GM19025 (cell line): Measurements from ENCODE around the gene MRPL3.

Experiments used
- ATAC-seq: cut with Tn5 transposase; IDR thresholded peaks from one replicate; pipeline ENCODE4 v1.9.1; 2021; ENCODE audit warnings: mild to moderate bottlenecking, low read depth, moderate library complexity; ENCODE audit not compliant: unreplicated experiment

The MRPL3 gene

DNA sequence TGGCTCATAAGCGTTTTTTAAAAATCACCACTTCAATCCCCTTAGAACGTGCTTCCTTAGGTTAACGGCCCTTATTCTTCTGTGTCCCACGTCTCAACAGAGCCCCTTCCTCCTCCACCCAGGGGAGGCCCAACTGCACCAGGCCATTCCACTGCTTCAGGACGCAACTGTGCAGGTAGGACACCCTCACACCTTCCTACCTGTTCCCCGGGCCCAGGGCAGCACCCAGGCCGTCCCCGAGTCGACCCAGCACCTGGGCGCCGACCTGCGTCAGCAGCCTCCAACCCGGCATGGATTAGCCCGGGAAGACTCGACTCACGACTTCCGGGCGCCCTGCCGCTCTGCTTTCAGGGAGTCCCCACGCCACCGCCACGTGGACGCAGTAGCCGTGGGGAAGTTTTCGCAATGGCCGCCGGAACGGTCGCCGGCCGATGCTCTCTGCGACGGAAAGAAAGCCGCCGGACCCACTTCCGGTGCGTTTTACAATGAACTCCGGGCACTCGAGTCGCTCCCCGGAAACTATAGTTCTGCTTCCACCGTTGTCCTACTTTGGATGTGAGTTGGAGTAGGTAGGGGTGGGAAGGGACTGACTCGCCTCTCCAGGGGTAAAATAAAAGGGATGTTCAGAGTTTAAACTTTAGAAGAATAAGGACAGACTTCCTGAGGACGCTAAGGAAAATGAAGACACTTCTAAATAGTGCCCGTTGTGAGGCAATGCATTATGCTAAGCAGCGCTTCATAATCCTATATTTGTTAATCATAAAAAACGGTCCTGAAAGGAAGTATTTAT, at the start of gene MRPL3:
MRPL3 (minus strand) TSS at position 442 of the 790 bp plus-strand sequence; CDS start at position 292, 150 bp downstream.
- peak; percentile 94 for ATAC-seq

DNA sequence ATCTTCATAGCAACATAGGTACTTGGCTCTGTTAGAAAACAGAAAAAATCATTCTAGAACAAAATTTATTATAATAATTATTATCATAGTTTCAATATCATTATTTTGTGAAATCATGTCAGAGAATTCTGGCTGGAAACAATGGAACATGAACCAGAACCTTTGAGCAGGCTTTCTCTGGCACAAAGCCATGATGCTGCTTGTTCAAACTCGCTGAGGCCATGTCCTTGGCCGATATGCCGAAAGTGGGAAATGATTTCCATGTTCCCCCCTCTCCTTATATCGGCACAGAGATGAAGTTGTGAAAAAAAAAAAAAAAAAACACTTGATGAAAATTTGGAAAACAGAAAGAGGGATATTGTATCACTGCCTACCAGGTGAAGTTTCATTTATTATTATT, 49.0 kb upstream of the MRPL3 start:
- no peak for ATAC-seq

DNA sequence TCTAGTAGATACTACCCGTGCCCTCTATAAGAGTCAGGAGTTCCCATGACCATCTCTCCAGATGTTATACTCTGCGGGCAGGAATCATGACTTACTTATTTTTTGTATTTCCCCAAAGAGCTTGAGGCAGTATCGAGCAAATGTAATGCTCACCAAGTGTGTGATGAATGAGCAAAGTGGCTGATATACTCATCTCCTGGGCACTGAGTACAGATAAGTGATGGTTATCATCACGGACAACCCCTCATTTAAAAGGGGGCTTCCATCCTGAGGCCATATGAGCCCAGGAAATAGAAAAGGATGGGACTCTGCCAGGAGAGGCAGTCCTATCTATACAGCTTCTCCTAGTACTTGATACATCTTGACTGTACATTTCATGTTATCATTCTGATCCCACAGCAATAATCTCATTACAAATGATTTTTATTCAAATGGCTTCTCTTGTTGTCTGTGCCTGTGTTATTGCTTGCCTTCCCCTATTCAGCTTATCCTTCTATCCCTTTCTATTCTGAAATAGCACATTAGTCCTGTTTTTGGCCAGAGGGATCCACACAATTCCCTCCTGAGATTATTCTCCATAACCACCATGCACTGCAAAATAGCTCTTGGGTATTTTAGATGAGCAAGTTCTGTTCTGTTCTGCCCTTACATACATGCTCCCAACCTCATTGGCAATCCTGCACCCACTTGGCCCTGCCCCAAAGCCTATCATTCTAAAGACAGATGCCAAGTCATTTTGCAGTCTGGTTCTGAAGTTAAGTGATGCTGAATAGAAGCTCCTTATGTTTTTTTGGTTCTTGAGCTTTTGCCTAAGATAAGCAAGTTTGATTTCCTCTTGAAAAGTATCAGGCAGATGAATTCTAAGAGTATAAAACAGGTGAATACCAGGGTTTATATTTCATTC, 48.0 kb upstream of the MRPL3 start:
- no peak for ATAC-seq

DNA sequence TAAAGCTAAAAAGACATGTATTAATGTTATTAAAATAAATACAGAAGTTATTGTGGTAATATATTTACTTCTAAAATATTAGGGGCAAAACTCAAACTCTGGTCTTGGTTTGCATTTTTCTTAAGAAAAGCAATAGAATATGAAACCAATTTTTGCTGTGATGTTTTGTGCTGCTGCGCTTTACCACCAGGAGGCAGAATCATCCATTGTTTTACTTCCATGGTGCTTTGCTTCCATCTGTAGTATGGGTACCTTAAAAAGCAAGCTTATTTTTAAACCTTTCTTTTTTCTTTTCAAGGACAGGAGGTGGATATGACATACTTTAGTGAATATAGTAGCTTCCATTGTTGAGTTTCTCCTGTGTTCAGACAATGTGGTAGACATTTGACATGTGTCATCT, 46.6 kb upstream of the MRPL3 start:
- ATAC-seq: no peak

DNA sequence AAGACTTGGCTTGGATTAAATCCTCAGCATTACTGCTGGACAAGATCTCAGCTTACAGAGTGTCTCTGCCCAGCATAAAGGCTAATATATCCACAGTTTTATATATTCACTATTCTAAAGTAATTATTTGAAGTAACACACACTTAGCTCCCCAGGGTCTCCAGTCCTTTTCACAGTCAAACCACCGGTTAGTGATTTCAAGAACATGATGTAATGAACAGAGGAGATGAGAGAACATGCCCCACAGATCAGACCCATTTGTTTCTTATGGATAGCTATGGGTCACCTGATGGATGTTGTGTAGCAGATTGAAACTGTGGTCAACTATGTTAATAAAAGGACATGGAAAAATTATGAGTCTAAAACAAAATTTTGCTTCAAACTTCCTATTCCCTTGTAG, 44.8 kb upstream of the MRPL3 start:
- ATAC-seq: no peak

DNA sequence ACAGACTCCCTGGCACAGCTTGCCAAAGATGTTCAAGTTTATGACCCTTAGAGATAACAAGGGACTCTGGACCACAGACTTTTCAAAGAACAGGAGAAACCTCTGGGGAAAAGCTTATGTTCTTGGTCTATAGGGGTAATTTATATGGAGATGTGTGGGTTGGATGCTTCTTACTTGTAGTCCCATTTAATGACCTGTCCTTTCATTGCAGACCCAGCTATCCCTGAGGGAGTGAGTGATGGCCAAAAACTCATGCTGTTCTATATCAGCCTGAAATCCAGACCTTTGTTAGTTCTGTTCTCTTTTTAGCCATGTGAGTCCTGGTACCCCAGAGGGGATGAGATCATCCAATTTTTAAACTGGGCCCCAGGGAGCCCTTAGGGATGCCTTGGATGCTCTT, 43.7 kb upstream of the MRPL3 start:
- ATAC-seq: no peak

DNA sequence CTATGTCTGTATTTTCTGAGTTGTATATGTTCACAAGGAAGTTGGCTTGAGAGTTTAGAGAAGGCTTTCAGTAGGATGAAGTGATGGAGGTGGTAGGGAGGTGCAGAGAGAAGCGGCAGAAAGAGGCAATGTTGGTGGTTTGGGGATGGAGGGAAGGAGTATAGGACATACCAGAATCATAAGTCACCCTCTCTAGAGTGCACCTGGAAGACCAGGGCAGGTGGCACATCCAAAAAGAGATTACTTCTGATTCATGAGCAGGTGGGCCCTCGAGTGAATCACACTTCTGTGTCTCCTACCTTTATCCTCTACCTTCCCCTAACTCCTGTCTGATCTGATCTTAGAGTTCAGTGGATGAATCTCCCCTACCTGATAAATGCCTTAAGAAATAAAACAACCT, 41.8 kb upstream of the MRPL3 start:
- no peak for ATAC-seq

DNA sequence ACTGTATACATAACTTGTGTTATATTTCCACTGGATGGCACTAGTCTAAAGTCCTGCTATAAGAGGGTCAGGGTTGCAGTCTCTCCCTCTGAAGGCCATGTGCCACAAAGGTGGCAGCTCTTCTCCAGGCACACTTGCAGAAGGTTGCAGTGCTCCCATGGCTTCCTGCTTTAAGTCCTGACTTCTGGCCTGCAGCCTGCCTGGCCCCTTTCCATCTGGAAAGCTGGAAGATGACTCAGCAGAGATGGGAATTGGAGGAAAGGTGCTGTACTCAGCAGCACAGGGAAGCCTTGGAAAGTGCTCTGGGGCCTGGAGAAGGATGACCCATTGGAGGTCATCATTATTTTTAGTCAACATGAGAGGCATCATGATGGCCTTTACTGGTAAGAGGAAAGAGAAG, 40.9 kb upstream of the MRPL3 start:
- ATAC-seq: no peak

DNA sequence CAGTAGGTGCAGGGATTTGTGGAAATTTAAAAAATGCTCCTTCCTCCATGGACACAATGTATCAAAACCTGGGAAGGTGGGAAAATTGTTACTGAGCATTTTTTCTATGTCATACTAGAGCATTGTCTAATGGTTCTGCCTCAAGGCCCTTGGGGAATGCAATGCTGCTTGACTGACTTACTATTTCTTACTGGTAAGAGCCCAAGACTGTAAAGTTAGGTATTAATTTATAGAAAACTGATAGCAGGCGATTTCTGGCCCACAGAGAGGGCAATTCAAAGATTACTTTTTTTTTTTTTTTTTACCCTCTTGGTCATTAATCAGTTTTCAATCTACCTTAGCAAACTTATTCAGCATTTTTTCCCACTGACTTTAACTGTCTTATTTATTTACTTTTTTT, 38.5 kb upstream of the MRPL3 start:
- ATAC-seq: no peak

DNA sequence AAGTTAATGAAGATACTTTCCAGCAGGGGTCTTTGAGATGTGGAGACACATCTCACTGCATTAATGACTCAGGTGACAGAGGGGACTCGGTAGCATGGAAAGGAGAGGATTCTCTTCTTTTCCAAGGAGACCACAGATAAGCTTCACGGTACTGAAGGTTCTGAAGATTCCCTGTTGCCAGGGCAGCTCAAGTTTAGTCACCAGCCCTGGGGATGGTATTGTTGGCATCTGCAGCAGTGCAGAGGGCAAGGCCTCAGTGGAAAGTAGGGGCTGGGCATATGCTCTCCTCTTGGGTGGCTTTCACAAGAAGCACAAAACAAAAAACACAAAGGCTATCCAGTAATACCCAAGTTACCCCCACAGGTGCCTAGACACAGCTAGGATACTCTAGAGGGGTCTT, 38.0 kb upstream of the MRPL3 start:
- ATAC-seq: no peak

DNA sequence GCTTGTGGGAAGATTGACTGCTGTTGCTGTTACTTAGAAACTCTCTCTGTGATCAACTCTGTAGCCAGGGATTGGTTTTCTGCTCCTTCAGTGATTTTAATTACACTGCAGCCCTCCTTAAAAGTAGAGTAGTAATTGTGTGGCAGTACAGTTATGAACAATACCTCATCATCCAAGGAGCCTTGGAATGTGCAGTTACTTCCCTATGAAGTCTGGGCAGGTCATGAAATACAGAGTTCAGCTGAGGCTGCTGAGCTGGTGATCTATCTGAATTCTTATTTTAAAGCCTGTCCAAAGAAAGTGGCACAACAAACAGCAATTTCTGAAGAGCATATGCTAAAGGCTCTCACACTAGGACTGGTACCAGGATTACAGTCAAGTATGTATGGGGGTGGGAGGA, 37.4 kb upstream of the MRPL3 start:
- no peak for ATAC-seq

DNA sequence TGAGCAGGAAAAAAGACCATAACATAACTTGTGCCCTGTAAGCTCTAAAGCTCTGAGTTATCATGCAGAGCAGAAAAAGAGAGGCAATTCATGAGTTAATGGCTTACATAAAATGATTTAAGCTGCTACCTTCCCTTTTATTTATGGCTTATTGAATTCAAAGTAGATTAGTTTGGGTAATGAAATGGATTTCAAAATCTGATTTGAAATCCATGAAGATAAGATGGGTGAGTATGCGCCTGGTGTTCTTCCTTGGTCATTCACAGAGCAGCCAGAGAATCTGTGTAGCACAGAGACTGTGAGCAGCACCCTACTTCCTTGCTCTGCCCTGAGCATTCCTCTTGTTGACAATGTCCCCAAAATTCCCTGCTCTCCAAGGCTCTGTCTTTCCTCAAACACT, 36.2 kb upstream of the MRPL3 start:
- no peak for ATAC-seq

DNA sequence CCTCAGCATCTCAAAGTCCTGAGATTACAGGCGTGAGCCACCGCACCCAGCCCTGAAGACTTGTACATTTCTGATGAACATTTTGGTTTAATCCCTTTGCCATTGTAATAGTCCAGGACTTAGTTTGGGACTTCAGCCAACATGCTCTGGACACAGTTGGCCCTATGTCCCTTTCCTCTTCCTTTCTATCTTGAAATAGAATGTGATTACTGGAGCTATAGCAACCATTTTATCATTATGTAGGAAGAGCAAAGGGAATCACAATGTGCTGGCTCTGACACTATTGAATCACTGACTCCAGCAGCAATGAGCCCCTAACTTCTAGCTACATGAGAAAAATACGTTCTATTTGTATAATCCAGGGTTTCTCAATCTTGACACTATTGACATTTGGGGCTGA, 34.8 kb upstream of the MRPL3 start:
- ATAC-seq: no peak

DNA sequence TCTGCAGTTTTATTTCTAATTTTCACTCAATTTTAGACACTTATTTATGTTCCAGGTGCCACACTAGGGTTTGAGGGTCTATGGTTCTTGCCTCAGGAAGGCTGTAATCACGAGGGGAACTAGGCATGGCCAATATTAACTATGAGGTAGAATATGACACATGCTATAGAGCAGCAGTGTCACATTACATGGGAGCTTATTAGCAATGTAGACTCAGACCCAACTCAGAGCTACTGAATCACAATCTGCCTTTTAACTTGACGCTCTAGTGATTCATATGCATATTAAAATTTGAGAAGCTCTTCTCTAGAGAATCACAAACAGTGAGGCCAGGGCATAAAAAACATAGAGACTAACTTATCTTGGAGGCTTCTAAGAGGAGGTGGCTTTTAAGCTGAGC, 32.8 kb upstream of the MRPL3 start:
- no peak for ATAC-seq

DNA sequence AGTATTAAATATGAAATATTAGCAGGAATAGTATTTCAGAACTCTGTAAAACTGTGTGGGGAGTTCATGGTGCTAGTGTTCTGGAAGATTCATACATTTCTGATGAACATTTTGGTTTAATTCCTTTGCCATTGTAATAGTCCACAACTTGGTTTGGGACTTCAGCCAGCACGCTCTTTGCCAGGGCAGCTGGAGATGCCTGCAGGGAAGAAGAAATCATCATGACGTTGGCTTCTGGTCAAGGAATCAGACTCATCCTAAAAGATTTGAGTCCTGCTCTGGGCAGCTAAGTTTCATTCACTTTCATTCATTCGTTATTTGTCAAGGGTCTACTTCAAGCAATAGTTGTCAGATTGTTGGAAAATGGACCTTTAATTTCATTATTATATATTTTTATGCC, 32.4 kb upstream of the MRPL3 start:
- ATAC-seq: no peak

DNA sequence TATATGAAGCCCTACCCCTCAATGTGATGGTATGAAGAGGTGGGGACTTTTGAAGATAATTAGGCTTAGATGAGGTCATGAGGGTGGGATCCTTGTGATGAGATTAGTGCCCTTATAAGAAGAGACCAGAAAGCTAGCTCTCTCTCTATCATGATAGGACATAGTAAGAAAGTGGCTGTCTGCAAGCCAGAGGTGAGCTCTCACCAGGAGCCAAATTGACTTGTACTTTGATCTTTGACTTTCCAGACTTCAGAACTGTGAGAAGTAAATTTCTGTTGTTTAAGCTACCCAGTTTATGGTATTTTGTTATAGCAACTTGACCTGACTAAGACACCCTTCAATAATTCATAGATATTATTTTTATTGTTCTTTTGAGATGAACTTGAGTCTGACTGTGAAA, 29.9 kb upstream of the MRPL3 start:
- ATAC-seq: no peak

DNA sequence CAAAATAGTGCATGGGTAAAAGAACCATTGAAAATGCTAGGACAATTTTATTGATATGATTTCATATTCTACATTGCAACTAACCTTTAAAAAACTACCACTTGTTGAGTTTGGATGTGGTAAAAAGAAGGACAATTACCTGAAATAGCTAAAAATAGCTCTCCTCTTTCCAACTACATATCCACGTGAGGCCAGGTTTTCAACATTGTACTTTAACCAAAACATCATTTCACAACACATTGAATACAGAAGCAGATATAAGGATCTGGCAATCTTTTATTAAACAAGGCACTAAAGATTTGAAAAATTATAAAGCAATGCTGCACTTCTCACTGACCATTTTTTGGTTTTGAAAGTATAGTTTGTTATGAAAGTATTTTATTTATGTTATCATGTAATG, 28.1 kb upstream of the MRPL3 start:
- no peak for ATAC-seq

DNA sequence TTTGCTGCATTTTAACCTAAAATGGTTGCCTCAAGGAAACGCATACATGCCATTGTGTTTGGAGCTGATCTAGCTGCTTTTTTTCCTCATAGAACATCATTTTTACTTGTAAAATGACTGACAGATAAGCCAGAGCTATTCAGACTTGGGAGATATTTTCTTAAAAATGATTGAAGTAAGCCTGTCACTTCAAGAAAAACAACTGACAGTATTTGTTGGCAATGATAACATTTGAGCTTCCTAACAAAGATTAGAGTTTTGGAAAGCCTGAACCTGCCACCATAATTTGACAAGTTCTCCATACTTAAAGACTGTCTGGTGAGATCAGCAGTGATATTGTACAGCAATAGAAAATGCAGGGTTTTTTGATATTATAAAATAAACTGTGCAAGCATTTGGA, 27.6 kb upstream of the MRPL3 start:
- no peak for ATAC-seq

DNA sequence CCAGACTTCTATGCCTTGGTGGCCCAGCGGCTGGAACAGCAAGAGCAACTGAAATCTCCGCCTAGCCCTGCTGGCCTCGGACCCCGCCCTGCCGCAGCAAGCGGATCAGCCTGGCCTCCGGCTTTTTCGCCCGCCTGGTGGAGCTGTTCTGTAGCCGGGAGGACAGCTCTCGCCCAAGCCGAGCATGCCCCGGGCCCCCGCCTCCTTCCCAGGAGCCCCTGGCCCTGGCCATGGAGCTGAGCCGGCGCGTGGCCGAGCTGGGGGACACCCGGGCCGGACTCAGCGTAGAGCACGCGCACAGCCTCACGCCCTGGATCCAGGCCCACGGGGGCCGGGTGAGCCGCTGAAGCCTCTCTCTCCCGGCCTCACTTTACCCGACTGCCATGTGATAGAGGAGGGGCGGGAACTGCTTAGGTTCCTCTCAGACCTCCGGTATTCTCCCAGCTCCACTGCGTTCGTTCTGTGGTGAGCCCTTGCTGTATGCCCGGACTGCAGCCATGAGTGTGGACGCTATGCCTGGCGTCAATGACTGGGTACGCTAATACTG, 24.1 kb upstream of the MRPL3 start:
- ATAC-seq: no peak

DNA sequence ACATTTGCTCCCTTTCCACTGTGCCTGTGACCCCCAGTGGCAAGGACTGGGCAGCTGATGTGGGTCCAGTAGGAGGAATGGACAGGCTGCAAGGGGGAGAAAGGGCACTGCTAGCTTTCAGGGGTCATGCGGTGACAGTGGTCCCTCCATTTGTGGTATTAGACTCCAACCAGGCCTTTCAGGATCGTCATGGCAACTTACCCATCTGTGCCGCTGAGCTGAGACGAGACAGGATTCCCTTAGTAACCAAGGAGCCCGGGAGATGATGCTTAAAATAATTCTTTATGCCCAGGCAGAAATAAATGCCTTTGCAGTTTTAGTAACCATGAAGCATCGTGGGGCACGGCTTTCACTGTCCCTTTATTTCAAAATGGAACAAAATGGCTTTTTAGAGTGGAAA, 15.9 kb upstream of the MRPL3 start:
- no peak for ATAC-seq

DNA sequence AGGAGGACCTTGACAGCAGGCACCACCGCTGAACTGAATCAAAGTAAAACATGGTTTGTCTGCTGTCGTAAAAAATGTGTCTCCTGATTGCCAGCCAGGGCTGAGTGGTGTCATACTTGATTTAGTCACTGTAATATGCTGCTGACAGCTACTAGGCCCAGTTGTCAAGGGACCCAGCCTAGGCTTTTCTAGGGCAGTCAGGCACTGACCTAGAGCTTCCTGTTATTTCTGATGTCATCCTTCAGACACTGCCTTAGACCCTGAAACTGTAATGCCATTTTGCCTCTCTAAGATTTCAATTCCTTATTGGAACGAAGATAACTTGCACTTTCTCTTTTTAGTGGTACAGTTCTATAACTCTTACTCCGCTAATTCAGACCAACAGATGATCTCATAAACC, 2.6 kb upstream of the MRPL3 start:
- no peak for ATAC-seq

DNA sequence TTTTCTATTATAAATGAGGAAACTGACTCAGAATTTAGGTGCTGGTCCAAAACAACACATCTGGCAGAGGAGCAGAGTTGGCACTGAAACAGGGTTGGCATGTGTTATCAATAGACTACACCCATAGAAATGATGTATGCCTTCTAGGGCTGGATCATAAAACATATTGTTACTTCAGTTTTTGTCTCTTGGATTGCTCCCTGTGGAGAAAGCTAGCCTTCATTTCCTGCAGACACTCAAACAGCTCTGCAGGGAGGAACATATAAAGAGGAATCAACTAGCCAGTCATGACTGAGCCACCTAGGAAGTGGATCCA, 507 bp upstream of the MRPL3 start:
- ATAC-seq: no peak
